Activated CD4-positive, alpha-beta T cell treated with anti-CD3 and anti-CD28 coated beads, Interleukin-2, amount 50 U/mL, for 4 hours (primary cell): Measurements from ENCODE around the gene SLC6A9.

Source experiments
- DNase-seq, 2 experiments: peaks; one replicate each; pipeline ENCODE4 v3.0.0-alpha.2; 2020

The SLC6A9 gene

DNA sequence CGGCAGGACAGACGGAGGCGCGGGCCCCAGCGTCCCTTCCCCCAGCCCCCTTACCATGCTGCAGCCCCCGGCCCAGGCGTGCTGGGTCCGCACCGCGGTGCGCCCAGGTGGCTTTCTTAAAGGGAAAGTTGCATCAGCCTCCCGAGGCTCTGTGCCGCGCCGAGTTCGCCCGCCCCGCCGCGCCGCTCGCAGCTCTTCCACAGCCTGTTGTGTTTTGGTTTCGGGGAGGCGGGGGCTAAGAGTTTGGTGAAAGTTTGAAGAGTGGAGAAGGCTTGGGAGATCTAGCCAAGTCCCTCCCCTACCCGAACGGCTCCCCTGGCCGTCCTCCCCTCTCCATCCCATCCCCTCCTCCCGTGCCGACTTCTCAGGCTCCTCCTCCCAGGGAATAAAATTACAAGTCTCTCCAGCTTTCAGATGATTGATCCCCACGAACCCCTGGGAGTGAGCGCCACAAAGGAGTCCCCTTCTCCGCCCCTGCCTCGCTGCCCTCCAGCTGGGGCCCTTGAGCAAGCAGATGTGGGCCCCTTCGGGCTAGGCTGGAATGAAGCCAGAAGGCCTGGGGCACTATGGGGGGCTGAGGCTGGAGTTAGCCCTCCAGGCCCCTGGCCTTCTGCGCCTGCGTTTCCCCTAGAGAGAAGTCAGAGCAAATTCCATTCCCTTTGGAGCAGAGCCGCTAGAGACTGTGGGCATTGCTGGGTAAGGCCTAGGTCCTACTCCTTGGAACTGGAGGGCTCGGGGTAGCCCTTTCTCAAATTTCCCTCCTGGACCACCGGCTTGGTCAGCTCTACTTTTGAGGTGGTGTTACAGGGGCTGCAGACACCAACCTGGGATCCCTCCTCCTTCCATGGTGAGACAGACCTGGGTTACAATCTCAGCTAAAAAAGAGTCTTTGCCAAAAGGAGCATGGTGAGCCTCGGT, at the start of gene SLC6A9:
Gene SLC6A9 (minus strand): TSS at position 211 of the 918 bp plus-strand sequence. CDS start 7,185 bp downstream, outside the sequence.
- peak; percentile 32 to 40 for DNase-seq

GRCh38 chr1:44079566-44079965, 48.3 kb upstream of the SLC6A9 start:
- no peak for DNase-seq

GRCh38 chr1:44078104-44078503, 46.8 kb upstream of the SLC6A9 start:
- no peak for DNase-seq

- no peak for DNase-seq
These were observed 46.2 kb upstream of the SLC6A9 start for GRCh38 chr1:44077421-44077820.

- DNase-seq = no peak
These were observed 44.8 kb upstream of the SLC6A9 start for GRCh38 chr1:44076066-44076465.

DNA sequence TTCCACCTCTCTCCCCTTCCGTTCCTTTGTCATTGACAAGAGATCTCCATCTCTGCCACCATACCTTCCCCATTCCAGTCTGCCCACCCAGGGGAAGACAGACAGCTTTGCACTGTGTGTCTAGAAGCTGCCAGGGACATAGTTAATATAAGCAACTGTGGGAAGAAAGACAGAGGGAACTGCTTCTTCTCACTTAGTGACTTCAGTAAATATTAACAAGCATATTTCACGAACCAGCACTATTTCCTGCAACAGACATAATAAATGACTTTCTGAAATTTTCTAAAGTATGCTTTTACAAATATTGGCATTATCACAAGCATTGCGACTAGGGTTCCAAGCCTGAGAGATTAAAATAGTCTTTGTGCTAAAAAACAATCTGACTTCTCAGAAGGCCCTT, 43.2 kb upstream of the SLC6A9 start:
- no peak for DNase-seq

DNA sequence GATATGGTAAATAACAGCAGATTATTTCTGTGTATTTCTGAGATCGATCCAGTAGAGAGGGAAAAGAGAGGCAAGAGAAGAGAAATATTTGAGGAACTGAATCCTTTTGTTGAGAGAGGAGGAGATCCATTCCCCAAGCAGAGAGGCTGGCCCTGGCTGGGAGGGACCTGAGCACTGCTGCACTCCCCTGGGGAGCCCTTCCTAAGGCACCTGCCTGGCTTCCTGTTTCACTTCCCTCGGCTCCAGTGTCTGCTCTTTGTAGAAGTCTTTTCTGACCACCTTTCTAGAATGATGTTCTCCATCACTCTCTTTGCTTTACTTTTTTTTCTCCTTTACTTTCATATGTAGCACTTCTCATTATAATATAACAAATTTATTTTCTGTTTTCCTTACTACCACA, 42.3 kb upstream of the SLC6A9 start:
- no peak for DNase-seq

DNA sequence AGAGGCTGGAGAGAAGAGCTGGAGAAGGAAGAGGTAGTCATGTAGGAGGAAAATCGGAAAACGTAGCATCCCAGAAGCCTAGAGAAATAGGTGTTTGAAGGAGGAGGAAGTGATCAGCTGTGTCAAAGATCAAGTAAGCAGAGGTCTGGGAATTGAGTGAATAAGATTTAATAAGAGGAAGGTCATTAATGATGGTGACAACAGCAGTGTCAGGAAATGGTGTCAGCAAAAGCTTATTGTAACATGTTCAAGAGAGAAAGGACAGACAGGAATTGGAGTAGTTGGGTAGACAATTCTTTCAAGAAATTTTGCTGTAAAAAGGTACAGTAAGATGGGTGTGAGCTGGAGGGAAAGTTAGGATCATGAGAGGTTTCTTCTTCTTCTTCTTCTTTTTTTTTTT, 41.6 kb upstream of the SLC6A9 start:
- no peak for DNase-seq

GRCh38 chr1:44072204-44072603, 40.9 kb upstream of the SLC6A9 start:
- DNase-seq = no peak

DNA sequence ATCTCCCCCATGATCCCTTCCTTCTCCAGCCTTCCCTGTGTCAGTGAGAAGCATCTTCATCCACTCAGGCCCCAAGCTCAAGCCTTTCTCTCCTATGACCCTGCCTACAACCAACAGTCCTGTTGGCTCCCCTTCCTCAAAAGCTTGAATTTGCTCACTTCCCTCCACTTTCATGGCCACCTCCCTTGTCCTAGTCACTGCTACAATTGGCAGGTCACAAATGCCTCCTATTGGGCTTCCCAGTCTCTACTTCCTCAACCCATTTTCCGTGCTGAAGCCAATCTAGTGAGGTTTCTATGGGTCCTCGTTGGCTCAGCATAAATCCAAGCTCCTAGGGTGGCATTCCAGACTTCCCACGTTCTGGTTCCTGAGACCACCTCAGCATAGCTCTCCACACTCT, 40.2 kb upstream of the SLC6A9 start:
- no peak for DNase-seq

DNA sequence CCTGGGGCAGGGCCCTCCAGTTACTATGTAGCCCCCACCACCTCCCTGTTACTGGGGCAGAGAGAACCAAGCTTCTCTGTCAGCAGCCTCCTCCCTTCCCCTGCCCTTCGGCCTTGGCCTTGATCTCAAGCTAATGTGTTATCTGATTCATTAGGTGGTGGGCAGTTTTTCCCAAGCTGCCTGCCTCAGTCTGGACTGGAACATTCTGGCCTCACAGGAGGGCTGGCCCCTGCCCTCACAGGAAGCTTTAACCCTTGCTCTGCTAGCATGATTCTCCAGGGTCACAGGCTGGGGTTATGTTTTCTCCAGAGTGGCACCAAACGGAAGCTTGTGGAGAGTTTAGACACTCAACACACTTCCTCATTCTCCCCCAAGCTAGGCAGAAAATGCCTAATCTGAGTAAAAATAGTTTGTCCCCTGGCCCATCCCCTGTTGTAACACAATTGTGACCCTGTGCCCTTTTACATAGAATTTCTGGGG, 37.2 kb upstream of the SLC6A9 start:
- DNase-seq = no peak

- no peak for DNase-seq
These were observed 36.3 kb upstream of the SLC6A9 start for GRCh38 chr1:44067266-44068250.

- no peak for DNase-seq
These were observed 31.5 kb upstream of the SLC6A9 start for GRCh38 chr1:44062656-44063179.

DNA sequence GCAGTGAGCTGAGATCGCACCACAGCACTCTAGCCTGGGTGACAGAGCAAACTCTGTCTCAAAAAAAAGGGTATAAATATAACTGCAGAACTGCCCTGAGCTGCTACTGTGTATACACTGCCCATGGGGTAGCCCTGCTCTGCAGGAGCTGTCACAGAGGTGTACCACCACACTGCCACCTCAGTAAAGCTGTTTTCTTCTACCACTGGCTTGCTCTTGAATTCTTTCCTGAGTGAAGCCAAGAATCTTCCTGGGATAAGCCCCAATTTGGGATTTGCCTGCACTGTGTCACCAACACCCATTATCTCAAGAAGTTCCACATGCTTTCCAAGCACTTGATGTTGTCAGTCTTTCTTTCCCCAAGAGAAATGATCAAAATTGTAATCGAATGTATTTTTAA, 30.6 kb upstream of the SLC6A9 start:
- no peak for DNase-seq

GRCh38 chr1:44060830-44061267, 29.6 kb upstream of the SLC6A9 start:
- no peak for DNase-seq

DNA sequence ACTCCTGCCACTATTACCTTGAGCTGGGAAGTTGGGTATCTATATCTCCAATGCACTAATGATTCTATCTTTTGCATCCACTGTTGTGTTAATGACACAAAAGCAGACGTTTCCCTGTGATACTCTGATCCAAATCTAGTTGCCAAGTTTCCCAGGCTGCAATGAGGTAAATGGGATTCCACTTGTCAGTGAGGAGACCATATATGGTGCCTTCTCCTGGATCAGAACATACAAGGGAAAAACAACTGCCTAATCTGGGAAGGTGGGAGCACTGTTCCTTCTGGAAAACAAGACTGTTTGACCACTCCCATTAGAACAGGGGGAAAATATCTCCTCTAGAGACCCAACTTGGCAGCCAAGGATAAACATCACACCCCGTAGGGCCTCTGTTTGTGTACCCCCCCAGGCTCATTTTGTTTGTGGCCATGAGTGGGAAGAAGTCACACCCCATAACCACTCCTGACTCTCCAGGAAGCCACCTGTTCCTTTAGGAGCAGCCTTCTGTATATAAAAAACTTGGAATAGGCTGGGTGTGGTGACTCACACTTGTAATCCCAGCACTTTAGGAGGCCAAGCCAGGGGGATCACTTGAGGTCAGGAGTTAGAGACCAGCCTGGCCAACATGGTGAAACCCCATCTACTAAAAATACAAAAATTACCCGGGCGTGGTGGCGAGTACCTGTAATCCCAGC, 28.5 kb upstream of the SLC6A9 start:
- no peak for DNase-seq

- no peak for DNase-seq
These were observed 27.9 kb upstream of the SLC6A9 start for GRCh38 chr1:44059212-44059611.

DNA sequence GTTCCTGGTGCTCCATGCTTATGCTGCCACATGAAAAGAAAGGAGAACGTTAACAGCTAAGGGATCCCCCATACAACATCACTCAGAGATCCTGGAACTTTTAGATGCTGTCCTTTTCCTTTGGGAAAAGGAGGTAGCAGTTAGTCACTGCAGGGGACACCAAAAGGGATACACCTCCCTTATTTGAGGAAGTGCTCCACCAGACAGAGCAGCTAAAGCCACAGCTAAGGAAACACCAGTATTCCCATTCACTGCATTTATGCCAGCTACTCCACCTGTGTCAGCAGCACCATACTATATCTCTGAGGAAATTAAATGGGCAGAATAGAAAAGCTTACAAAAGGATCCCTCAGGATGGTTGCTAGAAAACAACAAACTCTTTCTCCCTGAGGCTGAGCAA, 26.0 kb upstream of the SLC6A9 start:
- DNase-seq = no peak

- DNase-seq = no peak
These were observed 22.1 kb upstream of the SLC6A9 start for GRCh38 chr1:44053394-44053793.

DNA sequence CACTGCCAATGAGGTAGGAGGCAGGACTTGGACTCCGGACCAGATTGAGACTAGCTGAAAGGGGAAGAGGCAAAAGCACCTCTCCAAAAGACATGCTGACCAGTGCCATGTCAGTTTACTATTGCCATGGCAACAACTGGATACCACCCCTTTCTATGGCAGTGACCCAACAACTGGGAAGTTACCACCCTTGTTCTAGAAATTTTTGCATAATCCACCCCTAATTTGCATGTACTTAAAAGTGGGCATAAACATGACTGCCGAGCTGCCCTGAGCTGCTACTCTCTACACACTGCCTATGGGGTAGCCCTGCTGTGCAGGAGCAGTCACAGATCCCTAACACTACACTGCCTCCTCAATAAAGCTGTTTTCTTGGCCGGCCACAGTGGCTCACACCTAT, 19.0 kb upstream of the SLC6A9 start:
- no peak for DNase-seq

DNA sequence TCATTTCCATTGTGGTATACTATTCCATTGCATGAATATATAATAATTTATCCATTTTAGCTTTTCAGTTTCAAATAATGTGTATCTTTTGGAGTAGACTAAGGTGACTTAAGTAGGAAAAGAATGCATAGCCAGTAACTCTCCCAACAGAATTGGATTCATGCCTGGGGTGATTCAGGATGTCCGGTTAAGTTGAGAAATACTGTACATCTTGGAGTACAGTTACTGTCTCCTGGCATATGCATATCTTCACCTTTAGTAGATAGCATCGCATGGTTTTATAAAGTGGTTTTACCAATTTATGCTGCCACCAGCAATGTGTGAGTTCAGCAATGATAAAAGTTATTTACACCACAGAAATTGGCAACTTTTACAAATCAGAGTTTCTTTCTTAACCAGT, 18.6 kb upstream of the SLC6A9 start:
- no peak for DNase-seq

- no peak for DNase-seq
These were observed 17.4 kb upstream of the SLC6A9 start for GRCh38 chr1:44048532-44049215.
